HFFc6 (cell line): ENCODE results near the gene OR5H1. TPM values are rescaled to one million over a fixed set of nuclear protein-coding genes. Genes with fewer than 3 reads are reported as not detected.
"Not testable (repeated sequence)": the region's sequence is repeated elsewhere in the genome, so short reads cannot be mapped to it uniquely, and the experiment has no call there.

Source experiments
- DNase-seq: peaks from one replicate; pipeline ENCODE4 v3.0.0-alpha.2; 2018
- H3K27ac Mint-ChIP-seq: 2 replicates; pipeline ENCODE4 v1.8.0; 2020; ENCODE audit warnings: mild to moderate bottlenecking, mixed read lengths
- H3K27me3 Mint-ChIP-seq: 2 replicates; pipeline ENCODE4 v1.8.0; 2021; ENCODE audit warnings: mild to moderate bottlenecking, moderate library complexity, mixed read lengths; ENCODE audit not compliant: insufficient read depth
- H3K36me3 Mint-ChIP-seq: 2 replicates; pipeline ENCODE4 v1.8.0; 2021; ENCODE audit warnings: low read depth, mixed read lengths
- H3K4me1 Mint-ChIP-seq: 2 replicates; pipeline ENCODE4 v1.8.0; 2020; ENCODE audit warnings: low read depth, mixed read lengths
- H3K4me3 Mint-ChIP-seq: 2 replicates; pipeline ENCODE4 v1.8.0; 2020; ENCODE audit warnings: mild to moderate bottlenecking, moderate library complexity, mixed read lengths
- H3K9me3 Mint-ChIP-seq: 2 replicates; pipeline ENCODE4 v1.8.0; 2020; ENCODE audit warnings: mild to moderate bottlenecking, mixed read lengths
- total RNA-seq, 6 experiments: library from RNA; stranded (reverse); fragmentation: NEBNext Ultra II Directional; extraction: Animal tissue kit (Norgen Biotek cat#: 25700); gene quantifications; 2 replicates in 1 of 6; 3 replicates in 5 of 6; pipeline ENCODE4 v1.2.3, GENCODE V29; 2021
- TF ChIP-seq, protein P1 (sequence below): fragments of 200-600 bp; sonication (generic); IDR thresholded peaks from 2 replicates; pipeline ENCODE4 v1.5.0; 2021; ENCODE audit warnings: antibody characterized with exemption, mild to moderate bottlenecking

OR5H1 gene
- total RNA-seq, 6 experiments from 2014 or later = not detected

DNA sequence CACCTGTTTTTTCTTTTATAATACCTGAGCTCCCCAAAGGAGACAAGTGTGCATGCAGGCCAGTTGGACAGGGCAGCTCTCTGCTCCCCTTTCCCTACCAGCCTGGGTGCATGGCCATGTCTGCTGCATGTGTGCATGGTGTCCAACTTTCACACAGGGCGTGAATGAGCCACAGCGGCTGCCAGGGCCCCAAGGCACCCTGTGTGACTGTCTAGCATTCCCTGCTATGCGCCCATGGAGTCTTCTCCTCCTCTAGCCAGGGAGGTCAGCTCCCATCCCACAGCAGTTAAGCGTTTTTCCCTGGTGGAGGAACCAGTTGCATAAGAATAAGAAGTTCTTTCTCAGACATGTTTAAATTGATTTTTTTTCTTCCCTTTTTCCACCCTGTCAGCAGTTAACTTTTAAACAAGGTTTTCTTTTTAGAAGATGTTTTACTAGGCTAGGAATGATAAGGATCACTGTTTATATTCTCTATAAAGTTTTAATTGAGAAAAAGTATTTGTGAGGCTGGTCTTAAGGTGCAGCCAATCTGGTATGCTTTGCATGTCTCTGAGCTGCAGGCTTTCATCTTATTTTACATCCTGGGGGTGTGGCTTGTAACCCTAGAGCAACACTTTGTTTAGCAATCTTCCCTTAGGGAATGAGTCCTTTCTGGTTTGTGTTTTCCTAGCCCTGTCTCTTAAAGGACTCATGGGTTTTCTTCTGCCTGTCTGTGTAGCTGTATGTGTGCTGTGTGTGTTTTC is 20.5 kb upstream of the OR5H1 start:
- Mint-ChIP-seq H3K36me3 (no peaks in the 10 kb centered on the region), H3K27me3 (no peaks in the 10 kb centered on the region), H3K9me3 (peaks cover 37% of the 10 kb centered on the region), H3K4me1 (no peaks in the 10 kb centered on the region), H3K27ac (no peak overlapping the region), H3K4me3 (no peak overlapping the region)
- TF ChIP-seq, protein P1, sequence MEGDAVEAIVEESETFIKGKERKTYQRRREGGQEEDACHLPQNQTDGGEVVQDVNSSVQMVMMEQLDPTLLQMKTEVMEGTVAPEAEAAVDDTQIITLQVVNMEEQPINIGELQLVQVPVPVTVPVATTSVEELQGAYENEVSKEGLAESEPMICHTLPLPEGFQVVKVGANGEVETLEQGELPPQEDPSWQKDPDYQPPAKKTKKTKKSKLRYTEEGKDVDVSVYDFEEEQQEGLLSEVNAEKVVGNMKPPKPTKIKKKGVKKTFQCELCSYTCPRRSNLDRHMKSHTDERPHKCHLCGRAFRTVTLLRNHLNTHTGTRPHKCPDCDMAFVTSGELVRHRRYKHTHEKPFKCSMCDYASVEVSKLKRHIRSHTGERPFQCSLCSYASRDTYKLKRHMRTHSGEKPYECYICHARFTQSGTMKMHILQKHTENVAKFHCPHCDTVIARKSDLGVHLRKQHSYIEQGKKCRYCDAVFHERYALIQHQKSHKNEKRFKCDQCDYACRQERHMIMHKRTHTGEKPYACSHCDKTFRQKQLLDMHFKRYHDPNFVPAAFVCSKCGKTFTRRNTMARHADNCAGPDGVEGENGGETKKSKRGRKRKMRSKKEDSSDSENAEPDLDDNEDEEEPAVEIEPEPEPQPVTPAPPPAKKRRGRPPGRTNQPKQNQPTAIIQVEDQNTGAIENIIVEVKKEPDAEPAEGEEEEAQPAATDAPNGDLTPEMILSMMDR = no peak
- no peak for DNase-seq

DNA sequence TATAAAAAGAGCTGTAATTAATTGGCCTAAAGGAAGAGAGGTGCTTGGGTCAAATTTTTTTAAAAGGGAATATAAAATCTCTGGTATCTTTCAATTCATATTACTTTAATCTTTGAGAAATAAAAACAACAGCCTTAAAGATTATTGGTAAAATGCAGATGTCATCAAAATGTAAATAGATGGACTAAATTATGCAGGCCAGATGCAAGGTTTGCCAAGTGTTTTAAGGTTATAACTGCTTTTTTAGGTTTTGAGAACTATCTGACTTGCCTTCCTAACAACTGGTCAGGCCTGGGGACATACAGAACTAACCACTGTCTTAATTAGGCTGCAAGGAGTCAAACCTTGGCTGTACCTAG is 20.0 kb upstream of the OR5H1 start:
- Mint-ChIP-seq H3K4me3 (no peak overlapping the region), H3K9me3 (peaks cover 34% of the 10 kb centered on the region), H3K36me3 (no peaks in the 10 kb centered on the region)

DNA sequence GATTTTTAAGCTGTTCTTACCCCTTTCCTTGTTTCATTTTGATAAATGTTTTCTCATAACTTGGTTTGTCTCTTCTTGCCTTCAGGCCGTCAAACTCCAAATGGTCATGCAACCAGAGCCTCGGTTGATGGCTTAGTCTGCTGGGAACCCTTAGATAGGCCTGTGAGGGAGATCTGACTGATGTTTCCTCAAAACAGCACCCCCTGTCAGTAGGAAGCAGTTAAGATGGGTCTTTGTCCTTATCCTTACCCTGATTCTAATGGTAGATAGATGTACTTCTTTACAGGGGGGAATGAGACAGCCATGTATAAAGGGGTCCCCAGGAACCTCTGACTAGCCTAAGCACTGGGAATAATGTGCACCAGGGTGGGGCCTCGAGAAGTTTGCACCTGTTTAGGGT is 16.3 kb upstream of the OR5H1 start:
- Mint-ChIP-seq H3K36me3 (no peaks in the 10 kb centered on the region), H3K4me3 (no peak overlapping the region), H3K9me3 (peaks cover 44% of the 10 kb centered on the region), H3K27me3 (no peaks in the 10 kb centered on the region), H3K4me1 (no peaks in the 10 kb centered on the region), H3K27ac (no peak overlapping the region)
- DNase-seq = no peak
- TF ChIP-seq, protein P1 = no peak

More for the DNA sequence above, 20.0 kb upstream of the OR5H1 start:
- Mint-ChIP-seq H3K4me1 (no peaks in the 10 kb centered on the region), H3K27me3 (no peaks in the 10 kb centered on the region), H3K27ac (no peak overlapping the region)
- TF ChIP-seq, protein P1 = no peak
- DNase-seq = no peak

DNA sequence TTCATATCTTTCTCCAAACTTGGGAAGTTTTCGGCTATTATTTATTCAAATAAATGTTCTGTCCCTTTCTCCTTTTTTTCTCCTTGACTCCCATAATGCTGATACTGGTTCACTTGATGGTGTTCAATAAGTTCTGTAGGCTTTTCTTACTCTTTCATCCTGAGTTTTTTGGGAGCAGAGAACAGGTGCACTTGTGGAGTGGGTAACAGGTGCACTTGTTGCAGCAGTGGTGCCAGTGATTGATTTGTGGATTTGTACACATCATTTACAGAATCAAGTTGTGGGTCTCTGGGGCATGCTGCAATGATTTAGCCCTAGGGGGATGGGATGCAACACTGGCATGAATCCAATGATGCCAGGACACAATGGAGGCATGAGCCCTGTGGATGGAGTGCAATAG is 14.8 kb upstream of the OR5H1 start:
- DNase-seq = no peak
- H3K27ac Mint-ChIP-seq = no peak overlapping the region
- TF ChIP-seq, protein P1 = no peak
- H3K36me3 Mint-ChIP-seq = no peaks in the 10 kb centered on the region
- H3K4me1 Mint-ChIP-seq = no peaks in the 10 kb centered on the region
- peaks cover 39% of the 10 kb centered on the region for H3K9me3 Mint-ChIP-seq
- no peaks in the 10 kb centered on the region for H3K27me3 Mint-ChIP-seq
- no peak overlapping the region for H3K4me3 Mint-ChIP-seq

DNA sequence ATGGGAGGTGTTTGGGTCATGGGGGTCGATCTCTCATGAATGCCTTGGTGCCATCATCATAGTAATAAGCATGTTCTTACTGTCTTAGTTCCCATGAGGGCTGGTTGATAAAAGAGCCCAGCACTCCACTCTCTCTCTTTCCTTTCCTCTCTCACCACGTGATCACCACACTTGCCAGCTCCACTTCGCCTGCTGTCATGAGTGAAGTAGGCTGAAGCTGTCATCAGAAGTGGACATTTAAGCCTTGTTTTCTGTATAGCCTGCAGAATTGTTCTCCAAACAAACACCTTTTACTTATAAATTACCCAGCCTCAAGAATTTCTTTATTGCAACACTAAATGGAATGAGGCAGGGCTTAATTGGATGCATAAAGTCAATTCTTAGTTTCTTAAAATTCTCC is 6.1 kb downstream of the OR5H1 start:
- no peak for DNase-seq
- peaks cover 25% of the 10 kb centered on the region for H3K9me3 Mint-ChIP-seq
- no peaks in the 10 kb centered on the region for H3K36me3 Mint-ChIP-seq
- no peaks in the 10 kb centered on the region for H3K27me3 Mint-ChIP-seq
- H3K4me1 Mint-ChIP-seq = no peaks in the 10 kb centered on the region
- H3K27ac Mint-ChIP-seq = no peak overlapping the region
- TF ChIP-seq, protein P1 = no peak
- H3K4me3 Mint-ChIP-seq = no peak overlapping the region

DNA sequence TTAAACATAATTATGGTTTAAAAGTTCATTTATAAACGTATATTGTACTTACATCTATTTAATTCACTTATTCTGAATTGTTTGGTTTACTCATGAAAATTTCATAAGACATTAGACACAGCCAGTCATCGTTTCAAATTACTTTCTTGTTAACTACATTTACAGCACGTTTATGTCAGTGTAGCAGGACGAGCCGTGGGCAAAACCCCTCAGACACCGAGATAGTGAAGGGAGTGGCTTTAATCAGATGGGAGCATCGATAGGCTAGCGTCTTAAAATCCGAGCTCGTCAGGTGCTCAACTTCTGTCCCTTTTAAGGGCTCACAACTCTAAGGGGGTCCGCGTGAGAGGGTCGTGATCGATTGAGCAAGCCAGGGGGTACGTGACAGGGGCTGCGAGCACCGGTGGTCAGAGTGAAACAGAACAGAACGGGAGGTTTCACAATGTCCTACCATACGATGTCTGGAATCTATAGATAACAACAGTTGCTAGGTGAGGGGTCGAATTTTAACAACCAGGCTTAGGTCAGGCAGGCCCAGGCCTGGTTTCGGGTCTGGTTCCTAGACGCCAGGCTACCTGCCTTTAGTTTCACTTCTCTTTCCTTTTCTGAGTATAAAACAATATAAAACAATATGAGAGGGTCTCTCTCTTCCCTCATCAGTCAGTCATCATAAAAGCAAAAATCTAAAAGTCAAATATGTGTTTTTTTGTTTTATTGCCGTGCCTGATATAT is 7.5 kb downstream of the OR5H1 start:
- H3K27me3 Mint-ChIP-seq, H3K27ac Mint-ChIP-seq, H3K4me3 Mint-ChIP-seq, DNase-seq, H3K4me1 Mint-ChIP-seq, H3K36me3 Mint-ChIP-seq: not testable (repeated sequence)
- H3K9me3 Mint-ChIP-seq = peaks cover 26% of the 10 kb centered on the region
